GM13977 (cell line): ENCODE results near the gene RHEX.

ENCODE experiments used
- DNase-seq: peaks from one replicate; pipeline ENCODE4 v3.0.0; 2012; ENCODE audit warnings: low spot score
- in situ Hi-C: fragments of 300-500 bp; cut with MboI; formaldehyde crosslinking; loops from one replicate; pipeline ENCODE4 v1.12.0; 2022; ENCODE audit warnings: low sequenced_read_pairs, low pct_unique_long_range_greater_than_20kb, mixed read lengths, inconsistent platforms; ENCODE audit not compliant: unreplicated experiment
- TF ChIP-seq, protein P1 (sequence below): IDR thresholded peaks from 2 replicates; pipeline ENCODE4 v1.5.1; 2012; ENCODE audit warnings: mild to moderate bottlenecking, control low read depth; ENCODE audit not compliant: insufficient read depth; ENCODE audit errors: extremely low read depth, missing control alignments

RHEX gene

DNA sequence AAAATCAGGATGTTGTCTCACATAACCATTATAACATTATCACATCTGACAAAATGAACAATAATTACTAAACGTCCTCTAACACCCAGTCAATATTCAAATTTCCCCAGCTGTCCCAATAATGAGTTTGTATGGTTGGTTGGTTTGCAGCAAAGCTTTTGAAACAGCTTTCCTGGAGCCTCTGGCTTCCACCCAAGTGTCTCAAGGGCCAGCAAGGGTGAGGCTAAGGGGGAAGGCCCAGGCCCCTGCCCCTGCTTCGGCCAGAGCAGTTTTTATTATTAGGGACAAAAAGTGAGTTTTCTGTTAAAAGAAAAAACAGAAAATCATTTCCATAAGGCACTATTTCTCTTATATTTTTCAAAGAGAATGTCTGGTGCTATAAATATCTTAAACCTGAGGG is 83.3 kb downstream of the RHEX start:
- in situ Hi-C loops: no loop called here
- TF ChIP-seq, protein P1, sequence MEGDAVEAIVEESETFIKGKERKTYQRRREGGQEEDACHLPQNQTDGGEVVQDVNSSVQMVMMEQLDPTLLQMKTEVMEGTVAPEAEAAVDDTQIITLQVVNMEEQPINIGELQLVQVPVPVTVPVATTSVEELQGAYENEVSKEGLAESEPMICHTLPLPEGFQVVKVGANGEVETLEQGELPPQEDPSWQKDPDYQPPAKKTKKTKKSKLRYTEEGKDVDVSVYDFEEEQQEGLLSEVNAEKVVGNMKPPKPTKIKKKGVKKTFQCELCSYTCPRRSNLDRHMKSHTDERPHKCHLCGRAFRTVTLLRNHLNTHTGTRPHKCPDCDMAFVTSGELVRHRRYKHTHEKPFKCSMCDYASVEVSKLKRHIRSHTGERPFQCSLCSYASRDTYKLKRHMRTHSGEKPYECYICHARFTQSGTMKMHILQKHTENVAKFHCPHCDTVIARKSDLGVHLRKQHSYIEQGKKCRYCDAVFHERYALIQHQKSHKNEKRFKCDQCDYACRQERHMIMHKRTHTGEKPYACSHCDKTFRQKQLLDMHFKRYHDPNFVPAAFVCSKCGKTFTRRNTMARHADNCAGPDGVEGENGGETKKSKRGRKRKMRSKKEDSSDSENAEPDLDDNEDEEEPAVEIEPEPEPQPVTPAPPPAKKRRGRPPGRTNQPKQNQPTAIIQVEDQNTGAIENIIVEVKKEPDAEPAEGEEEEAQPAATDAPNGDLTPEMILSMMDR: no peak
- no peak for DNase-seq

DNA sequence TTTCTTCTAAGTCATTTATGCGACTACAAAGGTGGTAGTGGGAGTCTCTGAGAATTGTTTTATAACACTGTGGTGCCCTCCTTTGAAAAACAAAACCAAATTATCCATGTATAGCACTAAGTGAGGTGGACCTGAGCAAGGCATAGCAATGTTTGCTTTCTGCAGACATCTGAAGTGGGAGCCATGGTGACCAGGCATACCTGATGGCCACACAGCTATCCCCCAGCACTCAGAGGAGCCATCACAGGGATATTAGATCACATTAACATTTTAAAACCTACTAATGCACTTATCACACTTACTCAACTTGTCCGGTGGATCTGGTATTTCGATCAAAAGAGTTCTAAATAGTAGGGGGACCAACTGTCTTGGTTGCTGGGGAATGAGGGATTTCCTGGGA is 89.0 kb downstream of the RHEX start:
- in situ Hi-C loops: no loop called here
- DNase-seq: no peak
- TF ChIP-seq, protein P1: no peak

DNA sequence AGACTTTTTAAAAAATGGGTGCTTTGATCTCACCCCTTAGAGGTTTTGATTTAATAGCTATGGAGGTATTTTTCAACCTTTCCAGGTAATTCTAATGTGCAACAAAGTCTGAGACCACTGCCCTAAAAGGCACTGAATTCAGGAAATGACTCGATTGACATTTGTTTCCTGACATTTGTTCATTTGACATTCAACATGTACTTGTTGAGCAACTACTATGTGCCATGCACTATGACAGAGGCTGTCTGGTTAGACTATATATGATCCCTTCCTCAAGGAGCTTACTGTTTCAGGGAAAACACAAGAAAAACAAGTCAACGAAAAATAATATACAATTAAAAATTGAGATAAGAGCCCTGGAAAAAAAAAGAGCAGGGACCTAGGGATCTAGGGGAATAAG is 89.8 kb downstream of the RHEX start:
- TF ChIP-seq, protein P1: no peak
- in situ Hi-C loops: no loop called here

DNA sequence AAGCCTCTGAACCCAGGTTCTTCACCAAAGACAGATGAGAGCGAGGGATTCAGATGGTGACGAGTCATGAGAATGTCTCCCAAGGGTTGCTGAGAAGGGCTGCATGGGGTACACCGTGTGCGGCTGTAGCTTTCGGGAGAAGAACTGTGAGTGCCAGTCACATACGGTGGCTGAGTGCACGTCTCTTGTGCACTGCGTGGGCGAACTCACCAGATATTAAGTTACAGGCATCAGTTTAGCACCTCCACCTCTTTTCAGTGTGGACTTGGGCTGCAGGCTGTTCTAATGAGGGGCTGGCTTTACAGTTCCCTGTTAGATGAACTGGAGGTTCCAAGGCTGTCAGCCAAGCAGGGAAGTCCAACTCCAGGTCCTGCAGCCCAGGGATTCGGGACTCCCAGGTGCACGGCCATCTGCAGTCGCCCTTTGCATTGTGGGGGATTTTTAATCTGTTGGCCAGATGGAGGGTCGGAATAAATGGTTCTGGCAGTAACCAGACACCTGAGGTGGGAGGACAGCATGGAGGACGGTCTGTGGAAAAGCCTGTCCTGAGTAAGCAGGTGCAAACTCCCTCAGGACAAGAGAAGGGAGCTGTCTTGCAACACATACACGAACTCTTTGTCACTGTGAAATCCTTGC is 90.7 kb downstream of the RHEX start:
- no peak for DNase-seq
- TF ChIP-seq, protein P1: no peak
- in situ Hi-C loops: no loop called here

More for the DNA sequence above, 89.8 kb downstream of the RHEX start:
- DNase-seq: no peak

DNA sequence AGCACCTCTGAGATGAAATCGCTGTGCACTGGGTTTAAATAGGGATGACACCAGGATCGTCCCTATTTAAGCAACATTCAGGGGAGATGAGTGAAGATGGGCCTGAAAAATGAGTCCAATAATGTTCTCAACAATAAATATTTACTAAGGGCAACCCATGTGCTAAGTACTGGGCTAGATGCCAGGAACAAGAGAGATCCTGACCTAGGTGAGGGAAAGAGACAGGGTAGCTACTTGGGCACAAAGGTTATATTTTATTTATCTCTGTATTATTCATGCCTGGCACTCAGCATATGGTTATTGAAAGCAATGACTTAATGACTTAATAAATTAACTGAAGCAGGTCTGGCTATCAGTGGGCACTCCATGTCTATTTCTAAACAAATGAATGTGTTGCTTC is 91.6 kb downstream of the RHEX start:
- TF ChIP-seq, protein P1: no peak
- in situ Hi-C loops: no loop called here
- no peak for DNase-seq

DNA sequence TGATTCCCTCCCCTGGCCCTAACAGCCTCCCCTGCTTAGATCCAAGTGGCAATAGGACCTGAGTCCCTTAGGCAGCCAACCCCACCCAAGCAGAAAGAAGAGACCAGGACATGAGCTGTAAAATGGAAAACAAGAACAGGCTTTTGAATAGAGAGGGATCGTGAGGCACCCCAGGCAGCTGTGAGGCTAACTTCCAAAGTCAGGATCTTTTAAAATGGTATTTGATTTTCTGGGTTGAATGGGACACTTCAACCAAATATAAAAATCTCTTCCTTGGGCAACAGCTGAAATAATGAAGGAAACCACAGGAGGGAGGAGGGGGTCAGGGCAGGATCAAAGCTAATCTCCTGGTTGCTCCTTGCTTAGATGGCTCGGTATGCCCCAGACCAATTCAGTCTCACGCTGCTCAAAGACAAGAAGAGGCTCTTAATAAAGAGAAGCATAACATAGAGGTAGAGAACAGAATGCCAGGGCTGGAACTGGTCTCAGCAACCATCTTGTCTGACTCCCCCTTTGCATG is 92.9 kb downstream of the RHEX start:
- no peak for DNase-seq
- in situ Hi-C loops: no loop called here
- TF ChIP-seq, protein P1: no peak
